Panc1 (cell line): Measurements from ENCODE around the gene MAP7.

ENCODE experiments used
- CTCF ChIP-seq: fragments of 450-650 bp; IDR thresholded peaks from 2 replicates; pipeline ENCODE4 v1.5.1; 2017; ENCODE audit warnings: mild to moderate bottlenecking
- SIN3A ChIP-seq: IDR thresholded peaks from 2 replicates; pipeline ENCODE4 v1.6.1; 2012; ENCODE audit warnings: low read depth, mild to moderate bottlenecking, low read length, moderate library complexity, borderline replicate concordance; ENCODE audit not compliant: insufficient read depth
- TCF7L2 ChIP-seq: IDR thresholded peaks from 2 replicates; pipeline ENCODE4 v1.6.1; 2011; ENCODE audit warnings: mild to moderate bottlenecking, low read depth, low read length, inconsistent platforms

- TF ChIP-seq SIN3A, result no peak
- TF ChIP-seq CTCF, result no peak
- no peak for TF ChIP-seq TCF7L2
Measured at GRCh38 chr6:136551103-136551502, 881 bp upstream of the MAP7 start.
